Stimulated activated naive CD4-positive, alpha-beta T cell treated with Interleukin-2 at 50 U/mL for 16 hours (primary cell): ENCODE measurements around the gene SLC30A9.
A peak's percentile ranks its signal among the peaks of the same experiment; 100 is the strongest.

Experiments used
- DNase-seq: peaks from one replicate; lab custom pipeline; 2025; lab: John Stamatoyannopoulos, UW

The SLC30A9 gene

DNA sequence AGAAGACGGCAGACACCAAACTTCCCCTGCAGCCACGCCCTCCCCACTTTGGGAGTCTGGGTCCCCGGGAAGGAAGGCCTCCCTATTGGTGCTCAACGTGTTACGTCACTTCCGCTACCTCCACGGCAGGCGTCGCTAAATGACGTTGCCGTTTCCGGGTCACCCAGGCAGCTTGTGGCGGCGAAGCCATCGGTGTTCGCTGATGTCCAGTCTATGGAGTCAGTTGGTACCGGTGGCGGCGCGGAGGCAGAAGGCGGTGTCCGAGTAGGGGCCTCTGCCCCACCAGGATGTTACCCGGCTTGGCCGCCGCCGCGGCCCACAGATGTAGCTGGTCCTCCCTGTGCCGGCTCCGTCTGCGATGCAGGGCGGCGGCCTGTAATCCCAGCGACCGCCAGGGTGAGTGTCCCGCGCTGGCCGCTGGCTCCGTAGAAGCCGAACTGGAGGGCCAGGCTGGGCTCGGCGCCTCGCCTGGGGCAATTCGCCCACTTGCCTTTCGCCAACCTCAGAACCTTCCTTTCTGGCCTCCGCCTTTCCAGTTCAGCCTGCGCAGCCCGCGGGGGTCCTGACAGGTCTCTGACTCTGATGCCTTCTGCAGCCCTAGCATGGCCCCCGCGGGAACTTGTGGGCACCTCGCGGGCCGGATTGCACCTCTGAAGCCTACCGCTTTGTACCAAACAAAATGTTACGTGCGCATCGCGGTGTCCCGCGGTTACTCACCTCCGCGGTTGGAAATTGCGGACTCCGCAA is at the start of gene SLC30A9:
Gene SLC30A9 (plus strand): TSS at position 166 of the 747 bp plus-strand sequence. CDS start 122 bp downstream, at position 288.
- peak; percentile 94 for DNase-seq

DNA sequence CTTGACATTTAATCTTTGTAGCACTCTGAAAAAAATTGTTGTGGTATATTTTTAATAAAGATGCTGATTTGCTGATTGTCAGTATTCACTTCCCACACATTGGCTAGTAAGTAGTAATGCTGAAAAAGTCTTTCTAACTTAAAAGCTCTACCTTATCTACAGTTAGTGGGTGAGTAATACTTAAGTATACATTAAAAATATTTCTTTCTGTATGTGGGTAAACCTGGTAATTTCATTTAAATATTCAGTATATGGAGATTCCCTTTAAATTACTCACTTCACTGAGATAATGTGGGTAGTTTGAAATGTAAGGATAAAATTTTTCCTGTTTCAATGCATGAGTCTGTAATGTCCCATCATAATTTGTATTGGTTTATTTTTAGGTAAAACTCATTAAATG is 49.5 kb upstream of the SLC30A9 start:
- no peak for DNase-seq

DNA sequence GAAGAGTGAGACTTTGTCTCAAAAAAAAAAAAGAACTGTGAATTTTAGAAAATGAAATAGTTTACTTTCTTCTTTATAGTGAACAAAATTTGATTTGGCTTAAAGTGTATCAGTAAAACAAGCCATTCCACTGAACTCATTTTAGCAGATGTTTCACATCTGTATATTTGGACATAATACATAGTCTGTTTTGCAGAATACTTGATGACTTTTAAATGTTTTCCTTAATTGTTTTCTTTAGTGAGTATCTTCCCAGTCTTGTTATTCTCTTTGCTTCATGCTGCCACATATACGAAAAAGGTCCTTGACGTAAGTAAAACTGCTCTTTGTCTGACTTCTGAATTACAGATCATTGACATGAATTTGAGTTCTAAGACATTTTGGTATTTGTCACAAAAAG is 46.8 kb upstream of the SLC30A9 start:
- no peak for DNase-seq

DNA sequence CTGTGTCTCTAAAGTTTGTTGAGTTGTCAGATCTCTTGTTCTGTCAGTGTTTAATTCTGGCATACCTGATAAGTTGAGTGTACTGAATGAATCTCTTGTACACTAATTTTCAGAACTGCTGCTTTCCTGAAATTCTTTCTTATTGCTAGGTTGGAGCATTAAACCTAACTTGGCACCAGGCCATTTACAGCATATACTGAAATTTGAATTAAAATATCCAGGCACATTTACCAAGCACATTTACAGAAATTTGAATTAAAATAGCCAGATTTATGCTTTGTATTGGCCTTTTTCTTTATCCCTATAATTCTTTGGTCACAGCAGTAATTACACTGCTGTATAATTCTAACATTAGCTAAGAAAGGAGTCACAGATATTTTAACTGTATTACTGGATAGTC is 46.2 kb upstream of the SLC30A9 start:
- DNase-seq = no peak

DNA sequence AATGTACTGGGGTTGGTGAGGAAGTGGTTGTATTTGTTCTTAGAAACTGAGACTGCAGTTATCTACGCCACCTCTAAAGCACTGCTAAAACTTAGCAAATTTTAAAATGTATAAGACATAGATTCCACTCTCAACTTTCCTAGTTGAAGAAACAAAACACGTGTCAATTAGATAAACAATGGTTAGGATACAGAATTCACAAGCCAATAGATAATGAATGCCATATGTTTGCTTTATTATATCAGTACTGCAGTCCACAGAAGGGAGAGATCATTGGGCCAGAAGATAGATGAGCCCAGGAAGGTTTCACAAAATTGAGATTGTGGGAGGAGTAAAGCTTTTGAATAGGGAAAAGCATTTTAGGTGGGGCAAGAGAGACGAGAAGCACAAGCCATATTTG is 40.8 kb upstream of the SLC30A9 start:
- DNase-seq = no peak

DNA sequence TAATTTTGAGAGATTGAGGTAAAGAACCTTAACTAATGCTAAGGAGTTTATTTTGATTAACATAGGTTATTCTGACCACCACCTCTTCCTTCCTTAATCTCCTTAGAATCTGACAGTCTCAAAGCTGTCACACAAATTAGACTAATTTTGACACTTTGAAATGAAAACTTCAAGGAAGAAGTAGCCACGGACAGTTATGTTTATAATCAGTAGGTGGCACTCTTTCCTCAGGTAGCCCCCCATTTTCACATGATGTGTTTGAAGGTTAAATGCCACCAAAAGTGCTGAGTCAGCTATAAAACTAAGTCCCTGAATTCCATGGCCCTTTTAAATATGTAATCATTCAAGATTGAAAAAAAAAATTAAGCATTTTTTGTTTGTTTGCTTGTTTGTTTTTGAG is 32.7 kb upstream of the SLC30A9 start:
- no peak for DNase-seq

DNA sequence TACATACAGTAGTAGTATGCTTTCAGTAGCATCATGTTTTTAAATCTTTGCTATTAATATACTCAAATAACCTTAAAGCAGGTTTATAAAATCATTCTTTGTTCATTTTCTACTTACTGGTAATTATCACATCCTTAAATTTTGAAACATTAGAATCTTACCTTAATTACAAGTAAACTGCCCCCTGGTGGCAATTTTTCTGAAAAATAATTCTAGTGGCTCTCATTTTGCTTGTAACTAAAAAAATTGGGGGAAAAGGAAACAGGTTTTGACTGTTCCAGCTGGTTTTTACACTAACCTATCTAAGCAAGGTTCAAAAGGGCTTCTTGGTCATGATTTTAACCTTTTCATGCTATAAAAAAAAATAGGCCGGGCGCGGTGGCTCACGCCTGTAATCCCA is 27.2 kb upstream of the SLC30A9 start:
- DNase-seq = no peak

DNA sequence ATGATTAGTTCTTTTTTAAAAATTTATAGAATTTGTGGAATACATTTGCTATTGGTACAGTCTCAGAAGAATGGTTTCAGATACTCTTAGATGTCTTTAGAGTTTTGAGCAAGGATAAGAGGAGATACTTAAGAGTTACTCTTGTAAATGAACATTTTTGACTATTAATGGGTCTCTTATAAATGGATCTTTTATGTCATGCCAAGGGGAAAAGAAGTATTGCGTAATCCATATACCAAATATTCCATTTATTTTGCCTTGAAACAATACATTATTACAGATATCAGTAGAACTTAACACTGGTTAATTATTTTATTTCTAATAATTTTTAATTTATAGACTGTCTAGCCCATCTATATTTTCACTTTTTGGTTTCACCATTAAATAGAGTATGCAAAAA is 25.9 kb upstream of the SLC30A9 start:
- DNase-seq = no peak

DNA sequence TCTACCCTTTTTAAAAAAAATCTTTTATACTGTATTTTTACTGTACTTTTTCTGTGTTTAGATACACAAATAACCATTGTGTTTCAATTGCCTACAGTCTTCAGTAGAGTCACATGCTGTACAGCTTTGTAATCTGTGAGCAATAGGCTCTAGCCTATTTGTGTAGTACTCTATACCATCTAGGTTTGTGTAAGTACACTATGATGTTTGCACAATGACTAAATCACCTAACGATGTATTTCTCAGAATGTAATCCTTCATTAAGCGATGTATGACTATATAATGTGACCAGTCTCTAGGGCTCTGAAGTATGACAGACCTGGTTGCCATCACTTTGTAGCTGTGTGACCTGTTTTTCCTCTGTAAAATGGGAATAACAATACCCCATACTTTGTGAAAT is 22.9 kb upstream of the SLC30A9 start:
- no peak for DNase-seq

DNA sequence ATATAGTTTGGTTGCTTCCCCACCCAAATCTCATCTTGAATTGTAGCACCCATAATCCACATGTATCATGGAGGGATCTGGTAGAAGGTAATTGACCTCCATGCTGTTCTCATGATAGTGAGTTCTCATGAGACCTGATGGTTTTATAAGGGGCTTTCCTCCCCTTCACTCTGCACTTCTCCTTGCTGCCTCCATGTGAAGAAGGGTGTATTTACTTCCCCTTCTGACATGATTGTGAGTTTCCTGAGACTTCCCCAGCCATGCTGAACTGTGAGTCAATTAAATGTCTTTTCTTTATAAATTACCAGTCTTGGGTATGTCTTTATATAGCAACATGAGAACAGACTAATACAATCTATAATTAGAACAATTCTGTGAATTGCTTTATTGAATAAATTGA is 20.7 kb upstream of the SLC30A9 start:
- no peak for DNase-seq

DNA sequence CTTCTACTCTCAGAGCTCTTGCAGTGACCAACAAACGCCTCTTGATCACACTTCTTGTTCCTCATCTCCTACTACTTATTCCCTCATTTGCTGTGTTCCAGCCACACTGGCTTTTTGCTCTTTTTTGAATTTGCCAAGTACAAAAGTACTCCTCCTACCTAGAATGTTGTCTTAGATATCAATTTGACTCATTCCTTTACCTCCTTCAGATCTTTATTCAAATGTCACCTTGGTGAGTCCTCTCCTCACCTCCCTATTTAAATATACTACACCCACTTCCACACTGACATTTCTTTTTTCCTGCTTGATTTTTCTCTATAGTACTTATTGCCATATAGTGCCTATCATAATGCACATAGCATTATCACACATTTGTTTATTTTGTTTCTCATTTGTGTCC is 15.0 kb upstream of the SLC30A9 start:
- DNase-seq = no peak

DNA sequence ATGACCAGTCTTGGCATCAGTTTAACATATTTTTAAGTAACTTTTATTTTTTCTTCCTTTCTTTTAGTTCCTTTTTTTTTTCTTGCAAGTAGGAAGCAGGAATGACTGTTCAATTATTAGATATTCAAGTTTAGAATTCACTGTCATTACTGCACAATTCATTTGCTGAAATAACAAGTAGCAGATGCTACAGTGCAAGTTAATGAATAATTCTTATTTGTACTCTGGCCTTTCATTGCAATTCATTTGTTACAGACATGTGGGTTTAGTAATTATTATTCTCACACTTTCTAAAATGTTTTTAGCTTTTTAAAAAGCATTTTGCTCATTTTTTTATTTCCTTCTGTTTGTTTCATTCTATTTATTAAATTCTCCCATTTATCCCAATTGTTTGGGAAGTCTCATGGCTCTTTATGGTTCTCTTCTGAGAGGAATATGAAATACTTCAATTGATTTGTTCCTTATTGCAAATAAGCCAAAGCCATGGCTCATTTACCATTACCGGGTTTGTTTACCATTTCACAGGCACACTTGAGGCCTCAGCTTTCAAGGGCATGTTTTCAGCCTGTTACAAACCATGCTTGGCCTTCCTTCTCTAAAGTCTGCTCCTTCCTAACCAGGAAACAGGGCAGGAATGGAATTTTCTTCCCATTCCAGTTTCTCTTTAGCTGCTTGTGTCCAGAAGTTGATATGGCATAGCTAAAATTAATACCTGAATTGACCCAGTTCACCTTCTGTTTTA is 13.4 kb upstream of the SLC30A9 start:
- DNase-seq = no peak

DNA sequence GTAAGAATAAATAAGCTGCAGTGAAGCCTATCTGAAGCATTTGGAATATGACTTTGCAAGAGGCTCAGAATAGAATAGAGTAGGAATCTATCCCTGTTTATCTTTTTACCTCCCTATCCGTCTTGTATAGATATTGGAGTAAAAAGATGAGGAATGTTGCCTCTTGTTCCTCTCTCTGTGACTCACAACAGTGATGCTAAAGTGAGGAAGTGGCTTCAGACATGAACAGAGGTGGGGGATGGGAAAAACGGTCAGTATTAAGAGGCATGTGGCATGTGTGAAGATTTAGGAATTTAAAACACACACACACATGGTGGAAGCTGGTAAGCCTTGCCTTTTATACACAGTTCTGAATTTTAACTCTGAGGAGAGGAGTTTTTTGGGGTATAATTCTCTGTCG is 12.6 kb upstream of the SLC30A9 start:
- DNase-seq = no peak

DNA sequence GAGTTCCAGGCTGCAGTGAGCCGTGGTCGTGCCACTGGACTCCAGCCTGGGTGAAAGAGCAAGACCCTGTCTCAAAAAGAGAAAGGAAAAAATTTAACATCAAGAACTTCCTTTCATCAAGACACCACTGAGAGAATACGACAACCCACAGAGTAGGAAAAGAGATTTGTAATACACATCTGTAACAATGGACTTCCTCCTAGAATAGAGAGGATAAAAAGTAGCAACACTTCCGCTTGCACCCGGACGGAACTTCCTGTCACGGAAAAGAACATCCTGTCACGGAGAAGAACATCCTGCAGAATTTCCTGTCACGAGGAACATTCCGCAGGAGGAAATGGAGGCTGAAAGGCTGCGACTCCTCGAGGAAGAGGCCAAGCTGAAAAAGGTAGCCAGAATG is 8.9 kb upstream of the SLC30A9 start, which contains the start of gene DCAF4L1:
Gene DCAF4L1 (plus strand): TSS at position 301 of the 400 bp plus-strand sequence. CDS start 37 bp downstream, at position 338.
- no peak for DNase-seq

DNA sequence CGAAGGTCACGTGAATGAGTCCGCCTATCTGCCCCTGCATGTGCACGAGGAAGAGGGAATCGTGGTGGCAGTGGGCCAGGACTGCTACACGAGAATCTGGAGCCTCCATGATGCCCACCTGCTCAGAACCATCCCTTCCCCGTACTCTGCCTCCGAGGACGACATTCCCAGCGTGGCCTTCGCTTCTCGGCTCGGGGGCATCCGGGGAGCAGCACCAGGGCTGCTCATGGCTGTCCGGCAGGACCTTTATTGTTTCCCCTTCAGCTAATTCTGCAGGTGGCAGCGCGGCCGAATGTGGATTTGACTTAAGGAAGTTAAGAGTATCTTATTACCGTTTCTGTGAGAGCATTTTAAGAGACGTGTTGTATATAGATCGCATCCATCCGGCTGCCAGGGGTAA is 7.6 kb upstream of the SLC30A9 start:
- DNase-seq = no peak

DNA sequence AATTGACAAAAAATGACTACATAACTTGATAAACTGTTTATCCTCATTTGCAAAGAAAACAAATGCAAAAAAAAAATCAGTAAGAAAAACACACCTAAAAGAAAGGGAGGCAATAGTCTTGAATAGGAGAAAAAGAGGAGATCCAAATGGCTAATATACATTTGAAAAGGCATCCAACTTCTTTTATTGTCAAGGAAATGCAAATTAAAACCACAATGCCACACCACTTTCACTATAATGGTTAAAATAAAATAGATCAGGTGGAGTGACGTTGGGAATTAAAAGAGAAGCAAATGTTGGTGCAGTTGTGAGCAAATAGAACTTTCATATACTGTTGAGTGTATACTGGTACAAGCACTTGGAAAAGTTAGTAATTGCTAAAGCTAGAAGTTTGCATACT is 5.2 kb upstream of the SLC30A9 start:
- no peak for DNase-seq

DNA sequence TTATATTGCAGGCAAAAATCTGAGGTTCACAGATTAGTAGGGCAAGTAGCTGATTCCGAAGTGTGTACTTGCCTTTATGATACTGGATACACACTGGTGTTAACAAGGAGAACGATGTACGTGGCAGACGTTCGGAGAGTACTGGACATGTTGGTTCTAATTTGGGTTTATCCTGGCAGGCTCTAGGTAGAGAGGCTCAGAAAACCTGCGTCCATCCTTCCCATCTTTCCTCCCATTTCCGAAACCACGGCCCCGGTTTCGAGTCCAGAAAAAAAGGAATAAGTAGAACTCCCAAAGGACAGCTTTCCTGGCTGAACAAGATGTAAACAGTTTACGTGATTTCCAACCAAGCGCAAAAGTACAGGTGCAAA is 351 bp upstream of the SLC30A9 start:
- no peak for DNase-seq

DNA sequence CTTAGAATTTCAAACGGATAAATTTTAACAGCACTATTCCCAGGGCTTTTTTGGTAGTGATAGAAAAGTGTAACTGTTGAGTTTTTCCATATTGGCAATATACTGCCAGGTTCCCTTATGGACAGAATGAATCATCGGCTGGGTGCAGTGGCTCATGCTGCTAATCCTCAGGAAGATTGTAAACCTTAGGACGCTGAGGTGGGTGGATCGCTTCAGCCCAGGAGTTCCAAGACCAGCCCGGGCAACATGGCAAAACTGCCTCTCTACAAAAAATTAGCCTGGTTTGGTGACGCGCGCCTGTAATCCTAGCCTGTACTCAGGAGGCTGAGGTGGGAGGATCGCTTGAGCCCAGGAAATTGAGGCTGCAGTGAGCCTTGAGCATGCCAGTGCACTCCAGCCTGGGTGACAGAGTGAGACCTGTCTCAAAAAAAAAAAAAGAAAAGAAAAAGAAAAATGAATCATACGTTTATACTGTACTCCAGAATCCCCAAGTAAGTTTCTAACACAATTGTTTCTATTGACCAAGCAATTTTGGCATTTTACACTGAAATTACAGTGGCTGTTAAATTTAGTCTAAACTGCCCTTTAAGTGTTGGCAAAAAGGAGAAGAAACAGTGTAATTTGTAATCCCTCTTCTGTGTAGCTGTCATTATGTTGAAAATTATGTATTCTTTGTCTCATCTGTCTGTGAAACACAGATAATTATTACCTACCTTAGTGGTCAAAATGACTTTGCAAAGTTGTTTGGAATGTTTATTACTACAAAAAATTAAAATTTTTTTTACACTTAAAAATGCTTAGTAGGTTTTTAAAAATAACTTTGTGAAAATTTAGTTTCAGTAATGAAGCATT is 1.8 kb downstream of the SLC30A9 start:
- DNase-seq = no peak

DNA sequence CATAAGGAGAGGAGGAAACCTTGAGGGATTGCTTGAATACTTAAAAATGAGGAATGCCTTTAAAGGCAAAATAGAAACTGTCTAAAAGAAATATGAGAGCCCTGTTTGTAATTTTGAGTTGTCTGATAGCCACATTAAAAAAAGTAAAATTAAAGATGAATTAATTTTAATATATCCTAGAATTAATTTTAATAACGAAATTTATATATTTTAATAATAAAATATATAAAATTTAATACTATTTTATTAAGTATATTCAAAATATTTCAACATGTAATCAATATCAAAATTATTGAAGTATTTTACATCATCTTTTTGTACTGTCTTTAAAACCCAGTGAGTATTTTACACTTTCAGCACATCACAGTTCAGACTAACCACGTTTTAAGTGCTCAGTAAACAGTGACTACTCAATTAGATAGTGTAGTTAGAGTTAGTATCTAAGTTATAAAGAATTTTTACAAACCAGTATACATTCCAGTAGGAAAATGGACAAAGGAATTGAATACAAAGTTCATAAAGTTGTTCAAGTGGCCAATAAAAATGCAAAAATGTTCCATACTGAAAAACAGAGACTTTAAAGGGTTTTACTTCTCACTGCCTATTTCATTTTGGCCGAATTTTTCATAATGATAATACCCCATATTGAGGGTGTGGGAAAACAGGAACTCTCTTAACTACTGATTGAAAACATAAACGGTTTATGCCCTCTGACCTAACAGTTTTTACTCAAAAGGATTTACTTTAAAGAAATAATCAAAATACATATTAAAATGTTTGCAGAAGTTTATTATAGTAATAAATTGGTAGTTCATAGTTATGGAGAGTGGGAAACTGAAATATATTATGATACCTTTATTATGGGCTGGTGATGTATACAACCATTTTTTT is 2.9 kb downstream of the SLC30A9 start:
- no peak for DNase-seq

DNA sequence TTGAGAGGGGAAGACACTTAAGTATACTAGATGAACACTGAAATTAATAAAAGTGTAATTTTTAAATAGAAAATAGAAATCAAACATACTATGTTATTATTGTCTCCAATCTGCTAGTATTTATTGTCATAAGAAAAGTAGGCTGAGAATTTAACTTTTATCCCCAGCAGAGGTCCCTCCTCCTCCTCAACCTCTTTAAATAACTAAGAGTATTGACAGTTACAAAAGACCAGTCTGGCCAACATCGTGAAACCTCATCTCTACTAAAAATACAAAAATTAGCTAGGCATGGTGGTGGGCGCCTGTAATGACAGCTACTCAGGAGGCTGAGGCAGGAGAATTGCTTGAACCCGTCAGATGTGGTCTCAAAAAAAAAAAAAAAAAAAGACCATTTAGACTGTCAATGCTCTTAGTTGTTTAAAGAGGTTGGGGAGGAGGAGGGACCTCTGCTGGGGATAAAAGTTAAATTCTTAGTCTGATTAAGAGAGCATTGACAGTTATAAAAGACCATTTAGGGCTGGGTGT is 4.2 kb downstream of the SLC30A9 start:
- DNase-seq = no peak

DNA sequence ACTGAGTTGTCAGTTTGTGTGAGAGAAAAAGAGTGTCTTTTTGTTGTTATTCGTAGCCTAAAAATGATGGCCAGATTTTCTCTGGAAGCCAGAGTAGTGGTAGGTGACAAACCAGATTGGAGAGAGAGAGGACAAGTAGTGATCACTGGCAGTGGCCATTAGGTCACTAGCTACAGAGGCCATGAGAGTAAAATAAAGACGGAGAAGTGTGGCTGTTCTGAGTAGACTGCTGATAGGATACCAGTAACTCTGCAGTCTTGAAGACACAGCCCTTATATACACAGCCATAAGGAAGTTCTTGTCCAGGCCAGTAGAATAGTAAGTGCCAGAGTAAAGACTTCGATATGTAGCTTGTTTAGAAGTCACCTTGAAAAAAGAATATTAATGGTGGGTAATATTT is 7.7 kb downstream of the SLC30A9 start:
- DNase-seq = no peak
